IMR-90 (cell line): ENCODE results near the gene SMOC1. TPM values are rescaled to one million over a fixed set of nuclear protein-coding genes. Genes with fewer than 3 reads are reported as not detected.

Experiments
- ATAC-seq: fragments of 200-7000 bp; cut with Tn5 transposase; 2 replicates; pipeline ENCODE4 v1.9.1; 2020; ENCODE audit warnings: low read depth, mild to moderate bottlenecking, moderate library complexity
- BruUV-seq: library from RNA; stranded (reverse); fragments of 400-500 nt; replicated peaks from 2 replicates; lab custom pipeline; 2021; lab: Mats Ljungman, UMichigan
- CTCF ChIA-PET: fragments of 300-600 bp; formaldehyde crosslinking; extraction: SDS; loops from one replicate; lab custom pipeline; 2021; ENCODE audit warnings: antibody characterized with exemption; lab: Yijun Ruan, JAX
- POLR2A ChIA-PET: fragments of 300-600 bp; sonication (Branson Sonifier 250); formaldehyde crosslinking; loops from one replicate; lab custom pipeline; 2022; ENCODE audit warnings: antibody characterized with exemption; ENCODE audit not compliant: unreplicated experiment; lab: Charles Lee
- DNase-seq: peaks from one replicate; pipeline ENCODE4 v3.0.0; 2013
- H2AFZ ChIP-seq: replicated peaks from 2 replicates; pipeline ENCODE3; 2013; ENCODE audit warnings: low read length, mild to moderate bottlenecking; ENCODE audit not compliant: poor library complexity
- H2AK5ac ChIP-seq: 2 replicates; pipeline ENCODE4 v1.6.1; 2013; ENCODE audit warnings: low read depth, low read length, inconsistent platforms
- H2AK9ac ChIP-seq: replicated peaks from 2 replicates; pipeline ENCODE3; 2013; ENCODE audit warnings: mild to moderate bottlenecking, low read depth, low read length, moderate library complexity; ENCODE audit not compliant: poor library complexity
- H2BK120ac ChIP-seq: 2 replicates; pipeline ENCODE4 v1.6.1; 2013; ENCODE audit warnings: low read depth, low read length, inconsistent platforms
- H2BK15ac ChIP-seq: 3 replicates; pipeline ENCODE4 v1.6.1; 2013; ENCODE audit warnings: low read depth, low read length, inconsistent platforms
- H2BK20ac ChIP-seq: 2 replicates; pipeline ENCODE4 v1.6.1; 2013; ENCODE audit warnings: low read depth, mild to moderate bottlenecking, inconsistent platforms, low read length, moderate library complexity
- H2BK5ac ChIP-seq: 2 replicates; pipeline ENCODE4 v1.6.1; 2013; ENCODE audit warnings: mild to moderate bottlenecking, low read depth, low read length, inconsistent platforms; ENCODE audit not compliant: poor library complexity, severe bottlenecking
- H3K14ac ChIP-seq: replicated peaks from 2 replicates; pipeline ENCODE4 v1.6.1; 2013; ENCODE audit warnings: low read depth, low read length, inconsistent platforms
- H3K18ac ChIP-seq: 2 replicates; pipeline ENCODE4 v1.6.1; 2013; ENCODE audit warnings: low read depth, low read length, control low read depth
- H3K23ac ChIP-seq: 2 replicates; pipeline ENCODE4 v1.6.1; 2013; ENCODE audit warnings: low read depth, low read length, inconsistent platforms
- H3K27ac ChIP-seq: 2 replicates; pipeline ENCODE4 v1.5.1; 2013; ENCODE audit warnings: mild to moderate bottlenecking, control low read depth, low read length; ENCODE audit not compliant: insufficient read depth
- H3K27me3 ChIP-seq: 2 replicates; pipeline ENCODE4 v1.6.1; 2013; ENCODE audit warnings: low read length; ENCODE audit not compliant: control insufficient read depth, insufficient read depth
- H3K36me3 ChIP-seq: 2 replicates; pipeline ENCODE4 v1.6.1; 2013; ENCODE audit warnings: low read length, mixed read lengths; ENCODE audit not compliant: control insufficient read depth, insufficient read depth
- H3K4ac ChIP-seq: 2 replicates; pipeline ENCODE4 v1.6.1; 2013; ENCODE audit warnings: low read depth, low read length, inconsistent platforms
- H3K4me1 ChIP-seq: 2 replicates; pipeline ENCODE4 v1.6.1; 2013; ENCODE audit warnings: low read length, mixed read lengths; ENCODE audit not compliant: control insufficient read depth, insufficient read depth
- H3K4me2 ChIP-seq: 2 replicates; pipeline ENCODE4 v1.6.1; 2013; ENCODE audit warnings: low read depth, mild to moderate bottlenecking, control low read depth, low read length, moderate library complexity
- H3K4me3 ChIP-seq: 2 replicates; pipeline ENCODE4 v1.5.1; 2013; ENCODE audit warnings: low read depth, mild to moderate bottlenecking, control low read depth, low read length, moderate library complexity; ENCODE audit not compliant: insufficient read depth
- H3K56ac ChIP-seq: 2 replicates; pipeline ENCODE4 v1.6.1; 2013; ENCODE audit warnings: low read length, inconsistent platforms; ENCODE audit not compliant: insufficient read depth; ENCODE audit errors: extremely low read depth
- H3K79me1 ChIP-seq, 2 experiments: 2 replicates each; pipeline ENCODE4 v1.6.1; 2013; ENCODE audit warnings: low read length in 2 of 2, inconsistent platforms in 1 of 2, low read depth in 1 of 2
- H3K9ac ChIP-seq: 2 replicates; pipeline ENCODE4 v1.6.1; 2013; ENCODE audit warnings: low read depth, low read length, control low read depth
- H3K9me1 ChIP-seq: 2 replicates; pipeline ENCODE4 v1.6.1; 2013; ENCODE audit warnings: low read length, inconsistent platforms; ENCODE audit not compliant: insufficient read depth
- H3K9me3 ChIP-seq: 2 replicates; pipeline ENCODE4 v1.6.1; 2013; ENCODE audit warnings: low read length; ENCODE audit not compliant: control insufficient read depth, insufficient read depth
- H4K20me1 ChIP-seq: 2 replicates; pipeline ENCODE4 v1.6.1; 2013; ENCODE audit warnings: low read length, inconsistent platforms; ENCODE audit not compliant: insufficient read depth
- H4K5ac ChIP-seq: 2 replicates; pipeline ENCODE4 v1.6.1; 2013; ENCODE audit warnings: mild to moderate bottlenecking, low read depth, low read length, control low read depth
- H4K8ac ChIP-seq, 2 experiments: 2 replicates each; pipeline ENCODE4 v1.6.1; 2013; ENCODE audit warnings: low read depth in 2 of 2, low read length in 2 of 2, control low read depth in 1 of 2, inconsistent platforms in 1 of 2
- H4K91ac ChIP-seq: 2 replicates; pipeline ENCODE4 v1.6.1; 2013; ENCODE audit warnings: low read depth, low read length, inconsistent platforms; ENCODE audit not compliant: insufficient read depth
- BHLHE40 ChIP-seq: fragments of 150-350 bp; IDR thresholded peaks from 2 replicates; pipeline ENCODE4 v1.6.1; 2016; ENCODE audit warnings: mild to moderate bottlenecking, low read depth, low read length
- CEBPB ChIP-seq: IDR thresholded peaks from 2 replicates; pipeline ENCODE4 v1.6.1; 2012; ENCODE audit warnings: low read depth, low read length, improper control_type of control experiment
- CHD1 ChIP-seq: IDR thresholded peaks from 2 replicates; pipeline ENCODE4 v1.6.1; 2012; ENCODE audit warnings: low read depth, low read length, improper control_type of control experiment
- CTCF ChIP-seq: conservative IDR thresholded peaks from 2 replicates; pipeline ENCODE4 v1.5.1; 2012; ENCODE audit warnings: mild to moderate bottlenecking, low read depth, low read length, improper control_type of control experiment
- ELK1 ChIP-seq: fragments of 150-350 bp; IDR thresholded peaks from 2 replicates; pipeline ENCODE4 v1.6.1; 2016; ENCODE audit warnings: low read depth, mild to moderate bottlenecking, low read length, moderate library complexity, borderline replicate concordance
- FOS ChIP-seq: fragments of 150-350 bp; IDR thresholded peaks from 2 replicates; pipeline ENCODE4 v1.6.1; 2016; ENCODE audit warnings: low read depth, low read length
- MAFK ChIP-seq: IDR thresholded peaks from 2 replicates; pipeline ENCODE4 v1.6.1; 2012; ENCODE audit warnings: low read depth, low read length, improper control_type of control experiment
- MAZ ChIP-seq: IDR thresholded peaks from 2 replicates; pipeline ENCODE4 v1.6.1; 2012; ENCODE audit warnings: low read depth, mild to moderate bottlenecking, low read length, improper control_type of control experiment, moderate library complexity, borderline replicate concordance
- MXI1 ChIP-seq: IDR thresholded peaks from 2 replicates; pipeline ENCODE4 v1.6.1; 2012; ENCODE audit warnings: low read depth, mild to moderate bottlenecking, low read length, moderate library complexity, borderline replicate concordance
- NFE2L2 ChIP-seq: fragments of 150-350 bp; IDR thresholded peaks from 2 replicates; pipeline ENCODE4 v1.6.1; 2016; ENCODE audit warnings: low read depth, mild to moderate bottlenecking, low read length
- POLR2A ChIP-seq: IDR thresholded peaks from 2 replicates; pipeline ENCODE4 v1.6.1; 2012; ENCODE audit warnings: mild to moderate bottlenecking, low read depth, low read length
- RAD21 ChIP-seq: IDR thresholded peaks from 2 replicates; pipeline ENCODE4 v1.6.1; 2012; ENCODE audit warnings: low read length, improper control_type of control experiment
- RCOR1 ChIP-seq: IDR thresholded peaks from 2 replicates; pipeline ENCODE4 v1.6.1; 2012; ENCODE audit warnings: mild to moderate bottlenecking, low read length, improper control_type of control experiment; ENCODE audit not compliant: insufficient replicate concordance
- RFX5 ChIP-seq: IDR thresholded peaks from 2 replicates; pipeline ENCODE4 v1.8.0; 2012; ENCODE audit warnings: low read depth, mild to moderate bottlenecking, low read length, moderate library complexity
- SMC3 ChIP-seq: fragments of 150-350 bp; IDR thresholded peaks from 2 replicates; pipeline ENCODE4 v1.6.1; 2016; ENCODE audit warnings: low read depth, mild to moderate bottlenecking, antibody characterized with exemption, low read length, moderate library complexity
- USF2 ChIP-seq: fragments of 150-350 bp; IDR thresholded peaks from 2 replicates; pipeline ENCODE4 v1.6.1; 2017; ENCODE audit warnings: mild to moderate bottlenecking, antibody characterized with exemption, low read length, low read depth
- dilution Hi-C: fragments of 300-500 bp; cut with HindIII; formaldehyde crosslinking; loops from one replicate; pipeline ENCODE4 v1.14.3; 2018; ENCODE audit warnings: low sequenced_read_pairs; ENCODE audit not compliant: unreplicated experiment
- in situ Hi-C: fragments of 300-500 bp; cut with MboI; formaldehyde crosslinking; loops from 3 replicates; pipeline ENCODE4 v1.14.3; 2019; ENCODE audit warnings: low sequenced_read_pairs, inconsistent platforms, mixed read lengths
- intact Hi-C: fragments of 100-400 bp; cut with micrococcal nuclease; formaldehyde crosslinking; loops from 2 replicates; pipeline ENCODE4 v1.10.0; 2022
- polyA plus RNA-seq, 3 experiments: library from polyadenylated mRNA; depleted of rRNA; stranded (reverse); fragments of >200 nt; gene quantifications; 2 replicates each; pipeline ENCODE4 v1.2.3, GENCODE V29; 2012; ENCODE audit warnings: low replicate concordance in 1 of 3
- total RNA-seq: library from RNA; depleted of rRNA; stranded (reverse); fragments of >200 nt; gene quantifications from 2 replicates; pipeline ENCODE4 v1.2.3, GENCODE V29; 2012

SMOC1 gene
- total and polyA plus RNA-seq, 2 of the 4 experiments (the other 2 are of a cell fraction) = 0.90 to 4.1 TPM

GRCh38 chr14:69960296-69960695 is 81.1 kb downstream of the SMOC1 start:
- H3K27me3 ChIP-seq = no peaks in the 10 kb centered on the region
- ATAC-seq = no peak
- CTCF ChIA-PET = no interaction called here

More at GRCh38 chr14:69960296-69960695, 81.1 kb downstream of the SMOC1 start:
- Histone ChIP-seq H2BK5ac (no peak overlapping the region), H3K18ac (no peak overlapping the region), H2BK15ac (no peak overlapping the region), H2BK120ac (no peak overlapping the region), H4K20me1 (no peaks in the 10 kb centered on the region), H3K56ac (no peak overlapping the region), H3K23ac (no peak overlapping the region), H4K8ac (no peak overlapping the region), H3K27ac (no peak overlapping the region), H2AFZ (no peak overlapping the region), H3K79me1 (0 out of 4 replicates have a peak, but pooled peaks cover 0 to 5% of the 10 kb centered on the region in 2 experiments), H3K4me2 (no peak overlapping the region), H3K14ac (no peak overlapping the region), H3K4me1 (no peaks in the 10 kb centered on the region; the same call in 1 of the 2 replicates), H4K91ac (no peak overlapping the region), H4K5ac (no peak overlapping the region), H3K9me3 (no peaks in the 10 kb centered on the region), H2AK9ac (no peak overlapping the region), H3K36me3 (no peaks in the 10 kb centered on the region), H2BK20ac (no peak overlapping the region), H2AK5ac (no peak overlapping the region), H3K4me3 (no peak overlapping the region), H3K4ac (no peak overlapping the region), H3K9me1 (no peaks in the 10 kb centered on the region), H3K9ac (no peak overlapping the region)
- intact Hi-C loops (no loop called here), in situ Hi-C loops (no loop called here), dilution Hi-C loops (no loop called here)
- no peak for DNase-seq
- POLR2A ChIA-PET = no interaction called here
- no TSS peak for BruUV-seq
- TF ChIP-seq RCOR1 = no peak
- no peak for TF ChIP-seq CHD1
- no peak for TF ChIP-seq RFX5
- no peak for TF ChIP-seq CEBPB
- TF ChIP-seq MXI1 = no peak
- TF ChIP-seq MAFK = no peak
- TF ChIP-seq BHLHE40 = no peak
- TF ChIP-seq USF2 = no peak
- TF ChIP-seq FOS = no peak
- no peak for TF ChIP-seq MAZ
- no peak for TF ChIP-seq ELK1
- TF ChIP-seq CTCF = no peak
- no peak for TF ChIP-seq RAD21
- no peak for TF ChIP-seq NFE2L2
- TF ChIP-seq SMC3 = no peak
- TF ChIP-seq POLR2A = no peak
